Hepatocyte (in vitro differentiated cells): ENCODE data around the gene PRKRIP1.

ENCODE experiments used
- EZH2 ChIP-seq: fragments of 200-600 bp; sonication (generic); IDR thresholded peaks from 2 replicates; pipeline ENCODE4 v1.6.1; 2016; ENCODE audit warnings: antibody characterized with exemption, mild to moderate bottlenecking, borderline replicate concordance
- EZH2phosphoT487 ChIP-seq: fragments of 200-600 bp; sonication (generic); IDR thresholded peaks from one replicate; pipeline ENCODE4 v1.6.1; 2018; ENCODE audit warnings: antibody characterized with exemption, mild to moderate bottlenecking, low read depth, moderate library complexity; ENCODE audit not compliant: unreplicated experiment, severe bottlenecking
- TF ChIP-seq, protein P1 (sequence below): fragments of 200-600 bp; sonication (generic); IDR thresholded peaks from 2 replicates; pipeline ENCODE4 v1.5.1; 2016; ENCODE audit warnings: antibody characterized with exemption, mild to moderate bottlenecking; ENCODE audit not compliant: poor library complexity

DNA sequence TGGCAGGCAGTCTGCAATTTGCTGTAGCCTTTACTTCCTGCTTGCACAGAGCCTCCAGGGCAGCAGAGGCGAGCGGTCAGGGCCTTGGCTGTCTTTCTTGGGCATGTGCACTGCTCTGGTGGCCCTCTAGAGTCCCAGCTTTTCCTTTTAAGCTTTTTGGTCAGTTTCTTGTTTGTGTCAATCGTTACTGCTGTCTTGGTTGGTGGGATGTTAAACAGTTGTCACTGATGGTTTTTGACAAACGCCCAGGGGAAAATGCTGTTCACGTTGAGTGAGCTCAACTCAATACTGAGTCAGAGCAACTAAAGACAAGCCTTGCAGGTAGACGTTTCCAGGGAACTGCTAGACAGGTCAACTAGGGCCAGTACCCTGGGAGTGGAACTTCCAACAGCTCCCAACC lies 14.0 kb downstream of the PRKRIP1 start:
- TF ChIP-seq, protein P1, sequence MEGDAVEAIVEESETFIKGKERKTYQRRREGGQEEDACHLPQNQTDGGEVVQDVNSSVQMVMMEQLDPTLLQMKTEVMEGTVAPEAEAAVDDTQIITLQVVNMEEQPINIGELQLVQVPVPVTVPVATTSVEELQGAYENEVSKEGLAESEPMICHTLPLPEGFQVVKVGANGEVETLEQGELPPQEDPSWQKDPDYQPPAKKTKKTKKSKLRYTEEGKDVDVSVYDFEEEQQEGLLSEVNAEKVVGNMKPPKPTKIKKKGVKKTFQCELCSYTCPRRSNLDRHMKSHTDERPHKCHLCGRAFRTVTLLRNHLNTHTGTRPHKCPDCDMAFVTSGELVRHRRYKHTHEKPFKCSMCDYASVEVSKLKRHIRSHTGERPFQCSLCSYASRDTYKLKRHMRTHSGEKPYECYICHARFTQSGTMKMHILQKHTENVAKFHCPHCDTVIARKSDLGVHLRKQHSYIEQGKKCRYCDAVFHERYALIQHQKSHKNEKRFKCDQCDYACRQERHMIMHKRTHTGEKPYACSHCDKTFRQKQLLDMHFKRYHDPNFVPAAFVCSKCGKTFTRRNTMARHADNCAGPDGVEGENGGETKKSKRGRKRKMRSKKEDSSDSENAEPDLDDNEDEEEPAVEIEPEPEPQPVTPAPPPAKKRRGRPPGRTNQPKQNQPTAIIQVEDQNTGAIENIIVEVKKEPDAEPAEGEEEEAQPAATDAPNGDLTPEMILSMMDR, result no peak
- TF ChIP-seq EZH2phosphoT487, result no peak
- no peak for TF ChIP-seq EZH2
